H1 (cell line): ENCODE results near the gene FYB2. TPM values are rescaled to one million over a fixed set of nuclear protein-coding genes. Genes with fewer than 3 reads are reported as not detected.

Experiments used
- CTCF ChIA-PET: fragments of 300-600 bp; sonication (Branson Sonifier 250); formaldehyde crosslinking; loops from one replicate; lab custom pipeline; 2021; ENCODE audit not compliant: partially characterized antibody; lab: Charles Lee
- POLR2A ChIA-PET: fragments of 300-600 bp; sonication (Branson Sonifier 250); formaldehyde crosslinking; loops from one replicate; lab custom pipeline; 2021; ENCODE audit warnings: inconsistent platforms; ENCODE audit not compliant: partially characterized antibody; lab: Charles Lee
- DNase-seq, 2 experiments: peaks; one replicate each; pipeline versions ENCODE4 v3.0.0 to v3.0.0-alpha.2; 2010 to 2022; ENCODE audit warnings: low spot score in 2 of 2, low read depth in 1 of 2, mixed read lengths in 1 of 2
- FAIRE-seq: peaks from 2 replicates; lab custom pipeline; 2011; peaks lifted over from hg19 to GRCh38; lab: Jason Lieb, UNC
- H2AFZ ChIP-seq: 2 replicates; pipeline ENCODE4 v1.8.1; 2012; ENCODE audit warnings: low read length, inconsistent platforms
- H2AK5ac ChIP-seq: 2 replicates; pipeline ENCODE4 v1.6.1; 2013; ENCODE audit warnings: low read depth, low read length
- H2BK120ac ChIP-seq: replicated peaks from 2 replicates; pipeline ENCODE3; 2013; ENCODE audit warnings: low read depth, low read length, inconsistent platforms
- H2BK12ac ChIP-seq: 2 replicates; pipeline ENCODE4 v1.6.1; 2013; ENCODE audit warnings: low read depth, low read length
- H2BK15ac ChIP-seq: 2 replicates; pipeline ENCODE4 v1.6.1; 2013; ENCODE audit warnings: low read length
- H2BK20ac ChIP-seq: 2 replicates; pipeline ENCODE4 v1.6.1; 2013; ENCODE audit warnings: low read length
- H2BK5ac ChIP-seq: 2 replicates; pipeline ENCODE4 v1.6.1; 2013; ENCODE audit warnings: low read depth, low read length
- H3K14ac ChIP-seq: 2 replicates; pipeline ENCODE4 v1.6.1; 2013; ENCODE audit warnings: inconsistent platforms; ENCODE audit not compliant: insufficient read length
- H3K18ac ChIP-seq: 2 replicates; pipeline ENCODE4 v1.6.1; 2013; ENCODE audit warnings: low read length; ENCODE audit errors: extremely low read depth
- H3K23ac ChIP-seq: 2 replicates; pipeline ENCODE4 v1.6.1; 2013; ENCODE audit warnings: inconsistent platforms; ENCODE audit not compliant: insufficient read length
- H3K23me2 ChIP-seq: 2 replicates; pipeline ENCODE4 v1.6.1; 2013; ENCODE audit warnings: low read depth, low read length
- H3K27ac ChIP-seq: 2 replicates; pipeline ENCODE4 v1.6.1; 2011; ENCODE audit warnings: low read depth, low read length, inconsistent platforms
- H3K27me3 ChIP-seq, 4 experiments: replicated peaks in 1 of 4; 1 replicate in 1 of 4; 2 replicates in 3 of 4; pipeline versions ENCODE4 v1.6.1 to v1.8.1; 2011 to 2013; ENCODE audit warnings: low read length in 3 of 4, mild to moderate bottlenecking in 3 of 4, inconsistent platforms in 2 of 4, mixed read lengths in 2 of 4, moderate library complexity in 1 of 4; ENCODE audit not compliant: control insufficient read depth in 3 of 4, insufficient read depth in 3 of 4; ENCODE audit errors: extremely low read depth in 1 of 4
- H3K36me3 ChIP-seq, 4 experiments: 2 replicates each; pipeline versions ENCODE4 v1.6.1 to v1.8.1; 2011 to 2013; ENCODE audit warnings: mild to moderate bottlenecking in 4 of 4, low read length in 3 of 4, moderate library complexity in 2 of 4, control low read depth in 1 of 4, inconsistent platforms in 1 of 4; ENCODE audit not compliant: insufficient read depth in 4 of 4, control insufficient read depth in 2 of 4
- H3K4ac ChIP-seq: replicated peaks from 2 replicates; pipeline ENCODE3; 2013; ENCODE audit warnings: low read length, low read depth, mixed read lengths, inconsistent platforms; ENCODE audit not compliant: insufficient read length
- H3K4me1 ChIP-seq, 4 experiments: replicated peaks in 1 of 4; 1 replicate in 1 of 4; 2 replicates in 3 of 4; pipeline versions ENCODE4 v1.6.1 to v1.8.1; 2011 to 2013; ENCODE audit warnings: low read length in 3 of 4, inconsistent platforms in 2 of 4, mixed read lengths in 1 of 4; ENCODE audit not compliant: insufficient read depth in 4 of 4, control insufficient read depth in 3 of 4
- H3K4me2 ChIP-seq, 2 experiments: 2 replicates each; pipeline versions ENCODE4 v1.6.1 to v1.8.1; 2011 to 2013; ENCODE audit warnings: low read depth in 2 of 2, low read length in 2 of 2, control low read depth in 1 of 2, inconsistent platforms in 1 of 2, mild to moderate bottlenecking in 1 of 2; ENCODE audit not compliant: insufficient read depth in 1 of 2
- H3K4me3 ChIP-seq, 4 experiments: fragments of 200-600, 300-600 bp in 1 of 4; sonication (generic), shearing (Covaris generic), sonication (Bioruptor Twin) in 1 of 4; 2 replicates each; pipeline versions ENCODE4 v1.5.1 to v1.8.1; 2011 to 2016; ENCODE audit warnings: low read length in 4 of 4, low read depth in 3 of 4, control low read depth in 2 of 4, inconsistent platforms in 2 of 4, mild to moderate bottlenecking in 2 of 4, mixed read lengths in 1 of 4, moderate library complexity in 1 of 4; ENCODE audit not compliant: insufficient read depth in 2 of 4; ENCODE audit errors: extremely low read depth in 1 of 4
- H3K56ac ChIP-seq: replicated peaks from 2 replicates; pipeline ENCODE3; 2013; ENCODE audit warnings: low read depth, mild to moderate bottlenecking, mixed read lengths, low read length, inconsistent platforms; ENCODE audit not compliant: insufficient read length
- H3K79me1 ChIP-seq: 2 replicates; pipeline ENCODE4 v1.6.1; 2013; ENCODE audit warnings: low read depth, low read length, control low read depth
- H3K79me2 ChIP-seq, 2 experiments: 2 replicates each; pipeline versions ENCODE4 v1.6.1 to v1.8.1; 2012 to 2013; ENCODE audit warnings: low read length in 2 of 2, mild to moderate bottlenecking in 2 of 2, inconsistent platforms in 1 of 2; ENCODE audit not compliant: insufficient read depth in 2 of 2, control insufficient read depth in 1 of 2
- H3K9ac ChIP-seq, 4 experiments: replicated peaks in 1 of 4; 1 replicate in 1 of 4; 2 replicates in 3 of 4; pipeline versions ENCODE4 v1.6.1 to v1.8.1; 2011 to 2013; ENCODE audit warnings: low read depth in 3 of 4, low read length in 3 of 4, control low read depth in 2 of 4, mild to moderate bottlenecking in 2 of 4, moderate library complexity in 2 of 4, inconsistent platforms in 1 of 4; ENCODE audit errors: extremely low read depth in 1 of 4
- H3K9me3 ChIP-seq, 2 experiments: 2 replicates each; pipeline versions ENCODE4 v1.6.1 to v1.8.1; 2012 to 2013; ENCODE audit warnings: mild to moderate bottlenecking in 2 of 2, moderate library complexity in 2 of 2, control low read depth in 1 of 2, inconsistent platforms in 1 of 2, low read depth in 1 of 2, low read length in 1 of 2, mixed read lengths in 1 of 2; ENCODE audit not compliant: insufficient read depth in 2 of 2
- H4K20me1 ChIP-seq, 2 experiments: replicated peaks in 1 of 2; 2 replicates each; pipeline versions ENCODE3 to v1.8.1; 2011 to 2013; ENCODE audit warnings: inconsistent platforms in 2 of 2, low read length in 2 of 2, mild to moderate bottlenecking in 1 of 2; ENCODE audit not compliant: insufficient read depth in 2 of 2, control insufficient read depth in 1 of 2
- H4K5ac ChIP-seq: 2 replicates; pipeline ENCODE4 v1.6.1; 2013; ENCODE audit warnings: low read length, low read depth, mixed read lengths, inconsistent platforms; ENCODE audit not compliant: insufficient read length
- H4K8ac ChIP-seq: 2 replicates; pipeline ENCODE4 v1.8.0; 2013; ENCODE audit warnings: mild to moderate bottlenecking, moderate library complexity, low read length, inconsistent platforms; ENCODE audit not compliant: insufficient read depth; ENCODE audit errors: extremely low read depth
- H4K91ac ChIP-seq: replicated peaks from 2 replicates; pipeline ENCODE3; 2013; ENCODE audit warnings: low read length, mixed read lengths, inconsistent platforms; ENCODE audit not compliant: insufficient read length
- BRCA1 ChIP-seq: IDR thresholded peaks from 2 replicates; pipeline ENCODE4 v1.6.1; 2012; ENCODE audit warnings: low read depth, low read length, improper control_type of control experiment
- CBX5 ChIP-seq: fragments of 300-800, 300-1000 bp; sonication (generic); IDR thresholded peaks from 2 replicates; pipeline ENCODE4 v1.7.1; 2016; ENCODE audit warnings: antibody characterized with exemption, low read length, low read depth
- CBX8 ChIP-seq: fragments of 300-800, 300-1000 bp; sonication (generic); IDR thresholded peaks from 2 replicates; pipeline ENCODE4 v1.7.1; 2016; ENCODE audit warnings: low read depth, low read length, borderline replicate concordance
- CEBPB ChIP-seq: IDR thresholded peaks from 2 replicates; pipeline ENCODE4 v1.6.1; 2012; ENCODE audit warnings: low read depth, low read length
- GABPA ChIP-seq: IDR thresholded peaks from 2 replicates; pipeline ENCODE4 v1.6.1; 2011; ENCODE audit warnings: mild to moderate bottlenecking, low read length, moderate library complexity, borderline replicate concordance; ENCODE audit not compliant: insufficient read depth
- HDAC6 ChIP-seq: IDR thresholded peaks from one replicate; pipeline ENCODE4 v1.7.1; 2012; ENCODE audit warnings: low read depth, mild to moderate bottlenecking, inconsistent platforms, low read length, moderate library complexity
- POLR2A ChIP-seq, 2 experiments: IDR thresholded peaks; 1 replicate in 1 of 2; 2 replicates in 1 of 2; pipeline ENCODE4 v1.6.1; 2011; ENCODE audit warnings: low read depth in 2 of 2, low read length in 2 of 2, mild to moderate bottlenecking in 2 of 2; ENCODE audit errors: control extremely low read depth in 1 of 2
- POU5F1 ChIP-seq: IDR thresholded peaks from 2 replicates; pipeline ENCODE4 v1.6.1; 2011; ENCODE audit warnings: low read depth, mild to moderate bottlenecking, low read length, moderate library complexity
- RAD21 ChIP-seq, 2 experiments: IDR thresholded peaks in 1 of 2; conservative IDR thresholded peaks in 1 of 2; 2 replicates each; pipeline ENCODE4 v1.6.1; 2011; ENCODE audit warnings: low read depth in 2 of 2, low read length in 2 of 2, improper control_type of control experiment in 1 of 2, inconsistent platforms in 1 of 2, mild to moderate bottlenecking in 1 of 2, moderate library complexity in 1 of 2
- RFX5 ChIP-seq: IDR thresholded peaks from 2 replicates; pipeline ENCODE4 v1.6.1; 2011; ENCODE audit warnings: low read depth, low read length, improper control_type of control experiment, borderline replicate concordance
- TBP ChIP-seq: IDR thresholded peaks from 2 replicates; pipeline ENCODE4 v1.6.1; 2011; ENCODE audit warnings: low read depth, low read length, improper control_type of control experiment
- WGBS, 2 experiments: shearing (Covaris generic) in 1 of 2; methylation state at CpG; one replicate each; pipeline versions ENCODE4 v1.1.6 to v1.1.7; 2013 to 2015; ENCODE audit warnings: low lambda C conversion rate in 2 of 2, mixed read lengths in 2 of 2, inconsistent platforms in 1 of 2, low coverage in 1 of 2, missing lambda C conversion rate in 1 of 2; ENCODE audit not compliant: insufficient replicate concordance in 2 of 2, insufficient coverage in 1 of 2, insufficient read length in 1 of 2; ENCODE audit errors: extremely low coverage in 1 of 2, missing lambda C conversion rate in 1 of 2; 5-methylcytosine and 5-hydroxymethylcytosine counted together
- polyA plus RNA-seq, 7 experiments: library from polyadenylated mRNA; depleted of rRNA in 3 of 7; stranded (reverse) in 5 of 7; unstranded in 2 of 7; fragments of >200 nt in 5 of 7; fragments of 200-250 nt in 2 of 7; gene quantifications; 1 replicate in 5 of 7; 2 replicates in 1 of 7; 4 replicates in 1 of 7; pipeline versions ENCODE4 v1.2.1 to v1.2.3, GENCODE V29; 2011 to 2013; ENCODE audit warnings: missing spikeins in 2 of 7, mixed read lengths in 2 of 7
- total RNA-seq: library from RNA; stranded (reverse); fragmentation: NEBNext Ultra II Directional; extraction: Animal tissue kit (Norgen Biotek cat#: 25700); gene quantifications from 2 replicates; pipeline ENCODE4 v1.2.1, GENCODE V29; 2021

FYB2 gene
- total and polyA plus RNA-seq, 2 of the 8 experiments (the other 6 are each of a cell fraction or from before 2014, with no cell fraction given) = 0.11 to 0.17 TPM

DNA sequence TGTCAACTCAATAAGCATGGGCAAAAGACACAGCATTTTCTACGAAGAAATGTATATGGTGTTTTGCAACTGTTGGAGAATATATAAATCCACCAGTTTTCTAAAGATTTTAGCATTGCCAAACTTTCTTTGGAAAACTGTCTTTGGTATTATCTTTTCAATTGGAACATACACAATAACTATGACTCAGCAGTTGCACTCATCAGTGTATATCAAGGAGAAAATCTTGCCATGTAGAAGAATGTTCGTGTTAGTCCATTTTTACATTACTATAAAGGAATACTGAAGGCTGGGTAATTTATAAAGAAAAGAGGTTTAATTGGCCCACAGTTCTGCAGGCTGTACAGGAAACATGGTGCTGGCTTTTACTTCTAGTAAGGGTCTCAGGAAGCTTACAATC lies 133.0 kb downstream of the FYB2 start:
- H2AFZ ChIP-seq = no peak overlapping the region
- H3K23ac ChIP-seq = no peak overlapping the region
- H2BK20ac ChIP-seq = no peak overlapping the region
- FAIRE-seq (no peak), DNase-seq (no peak)
- H3K27ac ChIP-seq = no peak overlapping the region
- no peak overlapping the region for H3K4ac ChIP-seq
- no peak overlapping the region for H3K14ac ChIP-seq
- H3K79me2 ChIP-seq = no peaks in the 10 kb centered on the region
- H3K79me1 ChIP-seq = no peaks in the 10 kb centered on the region
- WGBS, 2 experiments = 77% methylated on average over 2 of the region's 2 CpGs; no CpG with 5 or more reads in 1 of the 2 experiments
- no peak overlapping the region for H3K4me3 ChIP-seq
- H2AK5ac ChIP-seq = no peak overlapping the region
- no peaks in the 10 kb centered on the region for H3K9me3 ChIP-seq
- no peak for TF ChIP-seq TBP
- no peak for TF ChIP-seq GABPA
- no peak for TF ChIP-seq HDAC6
- TF ChIP-seq CBX8 = no peak
- no peak for TF ChIP-seq POU5F1
- no peak for TF ChIP-seq CBX5
- TF ChIP-seq CEBPB = no peak
- no peak for TF ChIP-seq RAD21 (IDR thresholded peaks at IDR 0.05 in 1 of 2, conservative IDR thresholded peaks at IDR 0.05 in 1 of 2; ENCODE audit: low read depth in 2 of 2, low read length in 2 of 2)
- TF ChIP-seq BRCA1 = no peak
- TF ChIP-seq POLR2A (IDR thresholded peaks at IDR 0.05; ENCODE audit: control extremely low read depth in 1 of 2, low read depth in 2 of 2, low read length in 2 of 2) = no peak
- no peak for TF ChIP-seq RFX5
- H2BK15ac ChIP-seq = no peak overlapping the region
- H2BK12ac ChIP-seq = no peak overlapping the region
- ChIA-PET CTCF (interaction anchor here (0.9 kb wide), 1 partner anchor 23 kb away, joined by 3 read pairs; no protein-coding TSS in a partner anchor), POLR2A (no interaction called here)
- H3K4me2 ChIP-seq = no peak overlapping the region
- peaks cover 0 to 4% (median 2%) of the 10 kb centered on the region in 4 experiments; a peak in 3 of 7 replicates for H3K4me1 ChIP-seq
- no peaks in the 10 kb centered on the region for H3K36me3 ChIP-seq
- H3K23me2 ChIP-seq = no peaks in the 10 kb centered on the region
- no peak overlapping the region for H4K8ac ChIP-seq
- no peak overlapping the region for H3K9ac ChIP-seq
- H3K56ac ChIP-seq = no peak overlapping the region
- no peak overlapping the region for H4K5ac ChIP-seq
- no peak overlapping the region for H3K18ac ChIP-seq
- no peaks in the 10 kb centered on the region for H4K20me1 ChIP-seq
- H3K27me3 ChIP-seq = no peaks in the 10 kb centered on the region
- no peak overlapping the region for H4K91ac ChIP-seq
- no peak overlapping the region for H2BK120ac ChIP-seq
- H2BK5ac ChIP-seq = no peak overlapping the region
